Activated naive CD4-positive, alpha-beta T cell treated with anti-CD3 and anti-CD28 coated beads, Interleukin-2, amount 50 U/mL, for 16 hours (primary cell): ENCODE results near the gene KDM4C.
"Not testable (repeated sequence)": the region's sequence is repeated elsewhere in the genome, so short reads cannot be mapped to it uniquely, and the experiment has no call there.

Experiments used
- DNase-seq: peaks from one replicate; pipeline ENCODE4 v3.0.0-alpha.2; 2020

The KDM4C gene

GRCh38 chr9:7180247-7180646, 422.5 kb downstream of the KDM4C start:
- DNase-seq = no peak

DNA sequence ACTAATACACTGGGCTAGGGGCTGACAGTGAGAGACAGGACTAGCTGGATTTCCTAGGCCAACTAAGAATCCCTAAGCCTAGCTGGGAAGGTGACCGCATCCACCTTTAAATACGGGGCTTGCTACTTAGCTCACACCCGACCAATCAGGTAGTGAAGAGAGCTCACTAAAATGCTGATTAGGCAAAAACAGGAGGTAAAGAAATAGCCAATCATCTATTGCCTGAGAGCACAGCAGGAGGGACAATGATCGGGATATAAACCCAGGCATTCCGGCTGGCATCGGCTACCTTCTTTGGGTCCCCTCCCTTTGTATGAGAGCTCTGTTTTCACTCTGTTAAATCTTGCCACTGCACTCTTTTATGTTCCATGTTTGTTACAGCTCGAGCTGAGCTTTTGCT, 425.4 kb downstream of the KDM4C start:
- DNase-seq = not testable (repeated sequence)

- DNase-seq = no peak
Measured at GRCh38 chr9:7185612-7186011, 427.8 kb downstream of the KDM4C start.

- DNase-seq = no peak
Measured at GRCh38 chr9:7186175-7186574, 428.4 kb downstream of the KDM4C start.

DNA sequence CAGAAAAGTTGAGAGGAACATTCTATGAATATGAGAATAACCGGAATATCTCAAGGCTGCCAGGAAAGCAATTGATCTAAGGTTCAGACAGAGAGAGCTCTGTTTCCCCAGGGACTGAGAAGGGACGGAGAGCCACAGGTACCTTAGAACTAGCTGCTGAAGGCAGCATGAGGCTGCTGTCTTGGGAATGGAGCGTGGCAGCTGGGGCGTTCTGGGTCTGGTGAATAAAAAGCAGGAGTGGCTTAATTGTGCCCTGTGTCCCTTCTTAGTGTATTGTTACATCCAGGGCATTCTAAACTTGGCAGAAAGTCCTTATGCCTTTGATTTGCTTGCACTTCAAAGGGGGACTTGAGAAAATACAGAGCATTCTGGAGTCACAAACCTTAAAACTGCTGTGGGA, 434.5 kb downstream of the KDM4C start:
- DNase-seq = no peak

DNA sequence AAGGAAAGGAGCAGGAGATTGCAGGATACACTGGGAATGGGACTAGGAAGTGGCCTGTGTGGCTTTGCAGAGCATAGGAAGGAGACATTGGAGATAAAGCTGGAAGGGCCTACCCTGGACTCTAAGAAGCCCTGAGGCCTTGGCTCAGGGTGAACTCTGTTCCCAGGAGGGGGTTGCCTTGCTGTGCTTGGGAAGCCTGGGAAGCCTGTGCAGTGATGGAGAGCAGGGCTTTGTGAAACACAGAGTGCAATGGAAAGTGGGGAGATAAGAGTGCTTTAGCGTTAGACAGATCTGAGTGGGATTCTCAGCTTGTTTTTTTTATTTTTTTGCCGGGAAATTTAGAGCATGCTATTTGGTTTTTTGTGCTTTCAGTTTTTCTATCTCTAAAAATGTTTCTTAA, 437.8 kb downstream of the KDM4C start:
- no peak for DNase-seq

- DNase-seq = no peak
Measured at GRCh38 chr9:7196467-7196866, 438.7 kb downstream of the KDM4C start.

- DNase-seq = no peak
Measured at GRCh38 chr9:7201196-7201595, 443.4 kb downstream of the KDM4C start.

GRCh38 chr9:7205806-7206205, 448.0 kb downstream of the KDM4C start:
- DNase-seq = no peak

DNA sequence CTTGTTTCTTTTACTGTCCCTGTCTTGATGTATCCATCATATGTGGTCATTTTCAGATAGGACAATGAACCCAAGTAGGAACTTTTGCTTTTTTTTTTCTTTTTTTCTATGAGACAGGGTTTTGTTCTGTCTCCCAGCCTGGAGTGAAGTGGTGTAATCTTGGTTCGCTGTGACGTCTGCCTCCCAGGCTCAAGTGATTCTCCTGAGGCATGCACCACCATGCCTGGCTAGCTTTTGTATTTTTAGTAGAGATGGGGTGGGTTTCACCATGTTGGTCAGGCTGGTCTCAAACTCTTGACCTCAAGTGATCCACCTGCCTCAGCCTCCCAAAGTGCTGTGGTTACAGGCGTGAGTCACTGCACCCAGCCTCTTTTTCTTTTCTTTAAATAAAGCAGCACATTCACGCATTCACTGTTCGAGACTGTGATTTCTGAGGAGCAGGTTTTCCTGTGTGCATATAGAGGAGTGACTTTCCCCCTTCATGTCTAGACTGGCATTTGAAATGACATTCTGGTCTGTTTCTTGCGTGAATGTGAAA, 448.5 kb downstream of the KDM4C start:
- DNase-seq = no peak

DNA sequence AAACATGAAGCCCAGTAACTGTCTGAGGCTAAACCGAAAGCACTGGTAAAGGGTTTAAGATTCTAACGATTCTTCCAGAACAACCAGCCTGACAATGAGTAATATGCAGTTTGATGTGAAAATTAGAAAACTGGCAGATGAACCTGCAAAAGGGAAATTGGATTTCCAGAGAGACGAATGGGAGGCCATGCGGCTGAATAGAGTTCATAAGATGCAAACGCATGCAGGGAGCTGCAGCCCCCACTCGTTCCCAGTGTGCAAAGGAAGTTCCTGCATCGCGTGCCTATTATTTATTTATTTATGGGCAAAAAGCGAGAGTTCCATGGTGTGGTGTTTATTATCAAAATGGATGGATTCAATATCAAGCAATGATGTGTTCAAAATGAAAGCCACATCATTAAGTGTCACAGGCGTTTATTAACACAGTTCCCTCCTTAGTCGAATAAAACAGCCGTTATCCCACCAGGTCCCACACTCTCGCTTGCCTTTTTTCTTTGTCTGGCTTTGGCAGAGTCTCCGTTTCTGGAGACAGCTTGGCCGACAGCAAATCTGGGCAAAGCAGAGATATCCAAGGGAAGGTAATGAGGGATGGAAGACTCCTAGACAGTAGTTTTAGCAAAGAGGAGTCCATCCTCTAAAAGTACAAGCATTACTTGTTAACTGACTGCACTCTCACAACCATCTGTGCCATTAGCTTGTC, 451.4 kb downstream of the KDM4C start:
- no peak for DNase-seq

GRCh38 chr9:7209990-7210389, 452.2 kb downstream of the KDM4C start:
- DNase-seq = no peak

GRCh38 chr9:7210854-7211637, 453.3 kb downstream of the KDM4C start:
- DNase-seq = no peak

DNA sequence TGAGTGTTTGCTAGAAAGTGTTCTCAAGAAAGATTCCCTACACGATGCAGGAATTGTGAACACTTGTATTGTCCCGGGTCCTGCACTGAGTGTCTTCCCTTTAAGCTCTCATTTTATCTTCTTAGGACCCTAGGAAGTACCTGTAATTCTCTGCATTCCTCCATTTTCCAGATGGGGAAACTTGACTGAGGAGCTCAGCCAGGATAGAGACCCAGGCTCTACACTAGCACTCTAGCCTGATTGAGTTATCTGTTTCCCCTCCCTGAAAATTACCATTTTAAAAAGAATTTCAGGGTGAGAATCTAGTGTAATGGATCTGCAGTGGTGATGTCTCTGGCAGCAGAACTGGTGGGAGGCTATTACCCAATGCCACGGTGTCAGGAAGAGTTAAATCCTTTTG, 453.9 kb downstream of the KDM4C start:
- no peak for DNase-seq

DNA sequence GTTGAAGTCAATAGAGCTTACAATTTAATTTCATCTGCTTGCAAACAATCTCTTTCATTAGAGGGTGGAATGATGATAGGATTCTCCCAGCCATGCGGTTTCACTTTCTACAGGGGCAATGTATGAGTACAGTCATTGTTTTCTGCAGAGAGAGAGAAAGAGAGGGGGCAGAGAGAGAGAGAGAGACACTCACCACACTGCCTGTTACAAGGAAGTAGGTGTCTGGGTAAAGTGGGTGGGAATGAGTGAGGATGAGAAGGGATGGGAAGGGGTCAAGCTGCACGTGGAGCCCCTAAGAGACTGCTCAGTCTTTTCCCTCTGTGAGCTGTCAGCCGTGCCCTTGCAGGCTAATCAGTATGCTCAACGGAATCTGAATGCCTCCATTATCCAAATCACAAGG, 454.3 kb downstream of the KDM4C start:
- no peak for DNase-seq

GRCh38 chr9:7216004-7216841, 458.4 kb downstream of the KDM4C start:
- no peak for DNase-seq

GRCh38 chr9:7223981-7224380, 466.2 kb downstream of the KDM4C start:
- no peak for DNase-seq
